ENCODE data around the gene ALKBH8.
"Not testable (repeated sequence)": the region's sequence is repeated elsewhere in the genome, so short reads cannot be mapped to it uniquely, and the experiment has no call there.

ALKBH8 gene

GRCh38 chr11:107504981-107505380 is 60.6 kb downstream of the ALKBH8 start:
- no peak for DNase-seq

GRCh38 chr11:107501713-107502112 is 63.8 kb downstream of the ALKBH8 start:
- DNase-seq, result no peak

GRCh38 chr11:107497371-107497770 is 68.2 kb downstream of the ALKBH8 start:
- not testable (repeated sequence) for DNase-seq

- DNase-seq, result no peak
These were observed 69.5 kb downstream of the ALKBH8 start for GRCh38 chr11:107496011-107496410.

- DNase-seq, result no peak
These were observed 71.5 kb downstream of the ALKBH8 start for GRCh38 chr11:107494055-107494454.

GRCh38 chr11:107493117-107493516 is 72.4 kb downstream of the ALKBH8 start:
- DNase-seq, result no peak

GRCh38 chr11:107490836-107491235 is 74.7 kb downstream of the ALKBH8 start:
- no peak for DNase-seq

GRCh38 chr11:107482234-107482633 is 83.3 kb downstream of the ALKBH8 start:
- DNase-seq, result no peak

GRCh38 chr11:107478922-107479321 is 86.6 kb downstream of the ALKBH8 start:
- DNase-seq, result no peak

GRCh38 chr11:107477820-107478219 is 87.7 kb downstream of the ALKBH8 start:
- no peak for DNase-seq

GRCh38 chr11:107473792-107474191 is 91.7 kb downstream of the ALKBH8 start:
- no peak for DNase-seq

GRCh38 chr11:107472966-107473365 is 92.6 kb downstream of the ALKBH8 start:
- no peak for DNase-seq

- no peak for DNase-seq
These were observed 96.9 kb downstream of the ALKBH8 start for GRCh38 chr11:107468596-107468995.

- DNase-seq, result no peak
These were observed 97.8 kb downstream of the ALKBH8 start for GRCh38 chr11:107467696-107468095.

- DNase-seq, result not testable (repeated sequence)
These were observed 99.2 kb downstream of the ALKBH8 start for GRCh38 chr11:107466275-107466866.

GRCh38 chr11:107457558-107458271 is 107.8 kb downstream of the ALKBH8 start, which contains the start of gene CWF19L2:
CWF19L2 (minus strand) TSS chr11:107457825; CDS start chr11:107457816, 9 bp downstream.
- DNase-seq, result peak; percentile 87

GRCh38 chr11:107457205-107457557 is 108.4 kb downstream of the ALKBH8 start:
- DNase-seq, result no peak

- no peak for DNase-seq
These were observed 111.8 kb downstream of the ALKBH8 start for GRCh38 chr11:107453594-107454286.

Data from NCI-H1048 (cell line).